ENCODE results near the gene ZNF571.
A peak's percentile ranks its signal among the peaks of the same experiment; 100 is the strongest.

Gene ZNF571

DNA sequence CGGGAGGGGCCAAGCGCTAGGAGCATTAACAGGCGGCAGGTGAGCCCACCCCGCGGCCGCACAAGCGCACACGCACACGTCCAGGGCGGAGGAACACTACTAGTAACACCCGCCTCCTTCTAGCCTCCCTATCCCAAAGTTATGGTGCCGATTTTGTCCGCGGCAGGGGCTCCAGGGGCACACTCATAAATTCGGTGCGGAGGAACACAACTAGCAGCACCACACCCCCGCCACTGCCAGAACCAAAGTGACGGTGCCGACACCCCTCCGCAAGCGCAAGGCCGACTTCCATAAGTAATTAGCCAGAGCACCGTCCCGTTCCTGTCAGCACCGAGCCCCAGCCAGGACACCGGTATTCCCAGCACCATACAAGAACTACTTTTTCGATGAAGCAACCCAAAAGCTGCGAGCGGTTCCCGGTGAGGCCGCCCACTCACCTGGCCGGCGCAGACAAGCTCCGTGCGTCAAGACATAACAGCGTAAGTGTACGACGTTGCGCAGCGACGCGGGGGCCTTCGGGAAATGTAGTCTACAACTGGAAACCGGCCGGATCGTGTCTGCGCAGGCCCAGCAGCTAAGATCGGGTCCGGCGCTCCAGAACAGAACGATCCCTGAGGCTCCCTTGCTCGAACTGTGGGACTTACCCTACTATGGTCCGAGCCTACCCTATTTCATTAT lies at the start of gene ZNF571, which contains the start of gene ZNF540:
ZNF571 (minus strand) TSS at position 489 of the 678 bp plus-strand sequence. CDS start 8,116 bp downstream, outside the sequence.
ZNF540 (plus strand) TSS at position 573 of the 678 bp plus-strand sequence. CDS start 3,572 bp downstream, outside the sequence.
- DNase-seq: peak; percentile 92

DNA sequence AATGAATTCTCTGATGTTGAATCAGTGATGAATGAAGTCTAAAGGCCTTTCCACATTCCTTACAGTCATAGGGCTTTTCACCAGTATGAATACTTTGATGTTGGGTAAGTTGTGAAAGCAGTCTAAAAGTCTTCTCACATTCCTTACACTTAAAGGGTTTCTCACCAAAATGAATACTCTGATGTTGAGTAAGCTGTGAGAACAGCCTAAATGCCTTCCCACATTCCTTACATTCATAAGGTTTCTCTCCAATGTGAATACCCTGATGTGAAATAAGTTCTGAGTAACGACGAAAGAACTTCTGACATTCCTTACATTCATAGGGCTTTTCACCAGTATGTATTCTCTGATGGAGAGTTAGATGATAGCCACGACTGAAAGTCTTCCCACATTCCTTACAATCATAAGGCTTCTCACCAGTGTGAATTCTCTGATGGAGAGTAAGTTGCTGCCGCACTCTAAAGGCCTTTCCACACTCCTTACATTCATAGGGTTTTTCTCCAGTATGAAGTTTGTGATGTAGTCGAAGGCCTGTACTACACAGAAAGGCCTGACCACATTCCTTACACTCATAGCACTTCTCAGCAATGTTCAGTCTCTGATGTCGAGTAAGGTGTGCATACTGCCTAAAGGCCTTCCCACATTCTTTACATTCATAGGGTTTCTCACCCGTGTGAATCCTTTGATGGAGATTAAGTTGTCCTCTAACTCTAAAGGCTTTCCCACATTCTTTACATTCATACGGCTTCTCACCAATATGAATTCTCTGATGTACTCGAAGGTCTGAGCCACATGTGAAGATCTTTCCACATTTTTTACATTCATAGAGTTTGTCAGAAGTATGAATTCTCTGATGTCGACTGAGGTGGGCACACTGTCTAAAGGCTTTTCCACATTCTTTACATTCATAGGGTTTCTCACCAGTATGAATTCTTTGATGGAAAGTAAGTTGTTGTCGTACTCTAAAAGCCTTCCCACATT lies 40.8 kb upstream of the ZNF571 start:
- no peak for DNase-seq

DNA sequence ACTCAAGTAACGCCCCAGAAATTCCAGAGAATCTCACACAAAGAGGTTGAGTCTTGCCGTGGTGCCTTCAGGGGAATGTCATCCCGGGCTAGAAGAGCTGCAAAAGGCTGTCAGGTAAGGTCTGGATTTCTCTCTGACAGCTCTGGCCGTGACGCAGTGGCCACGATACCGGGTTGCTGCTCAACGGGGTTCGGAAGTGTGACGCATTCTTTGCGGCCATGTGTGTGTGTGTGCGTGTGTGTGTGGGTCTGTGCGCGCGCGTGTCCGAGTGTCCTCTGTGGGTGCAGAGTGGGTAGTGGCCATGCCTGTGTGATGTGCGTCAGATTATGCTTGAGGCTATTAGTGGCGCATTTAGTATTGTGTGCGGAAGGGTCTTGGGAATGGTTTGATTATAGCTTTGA lies 390 bp upstream of the ZNF571 start:
- DNase-seq: peak; percentile 32

DNA sequence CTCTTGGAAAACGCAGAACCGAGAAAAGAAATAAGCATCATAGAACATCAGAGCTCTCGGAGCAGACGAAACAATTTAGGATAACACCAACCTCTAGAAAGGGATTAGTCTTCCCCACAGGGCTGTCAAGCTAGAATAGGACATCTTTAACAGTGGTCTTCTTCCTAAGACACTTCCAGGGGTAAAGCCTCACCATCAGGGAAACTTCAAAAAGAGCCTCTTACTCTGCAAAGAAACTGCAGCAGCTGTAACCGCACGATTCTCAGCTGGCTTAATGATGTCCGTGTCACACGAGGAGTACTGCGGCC lies 642 bp downstream of the ZNF571 start:
- no peak for DNase-seq

DNA sequence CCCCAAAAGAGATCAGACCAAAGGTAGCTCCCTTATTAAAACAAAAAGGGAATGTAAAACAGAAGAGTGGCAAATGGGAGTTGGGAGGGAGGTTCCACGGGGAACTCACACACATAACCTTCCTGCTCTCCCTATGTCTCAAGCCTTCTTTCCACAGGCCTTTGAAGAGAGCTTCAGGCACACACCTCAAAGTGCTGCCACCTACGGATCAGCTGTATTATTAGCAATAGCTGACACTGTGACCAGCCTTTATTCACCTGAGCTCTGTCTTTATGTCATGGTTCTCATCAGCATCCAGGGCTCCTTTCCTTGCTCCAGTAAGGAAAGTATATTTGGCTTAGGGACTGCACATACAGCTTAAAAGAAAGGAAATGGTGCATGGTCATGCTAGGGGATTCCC lies 11.3 kb downstream of the ZNF571 start:
- no peak for DNase-seq

DNA sequence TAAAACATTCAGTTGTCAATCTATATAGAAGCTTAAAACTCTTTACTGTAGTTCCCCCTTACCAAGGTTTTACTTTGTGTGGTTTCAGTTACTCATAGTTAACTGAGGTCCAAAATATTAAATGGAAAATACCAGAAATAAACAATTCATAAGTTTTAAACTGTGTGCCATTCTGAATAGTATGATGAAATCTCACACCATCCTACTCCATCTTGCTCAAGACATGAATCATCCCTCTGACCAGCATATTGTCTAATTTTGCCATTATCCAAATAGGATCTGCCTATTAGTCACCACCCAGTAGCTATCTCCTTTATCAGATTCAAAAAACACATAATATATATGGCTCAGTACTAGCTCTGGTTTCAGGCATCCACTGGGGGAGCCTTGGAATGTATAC lies 22.4 kb downstream of the ZNF571 start:
- DNase-seq: no peak

DNA sequence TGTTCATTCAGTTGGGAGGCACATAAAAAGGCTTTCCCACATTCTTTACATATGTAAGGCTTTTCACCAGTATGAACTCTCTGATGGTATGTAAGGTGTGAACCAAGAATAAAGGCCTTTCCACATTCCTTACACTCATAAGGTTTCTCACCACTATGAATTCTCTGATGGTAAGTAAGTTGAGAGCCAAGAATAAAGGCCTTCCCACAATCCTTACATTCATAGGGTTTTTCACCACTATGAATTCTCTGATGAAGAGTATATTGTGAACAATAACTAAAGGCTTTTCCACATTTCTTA lies 29.3 kb downstream of the ZNF571 start:
- no peak for DNase-seq

DNA sequence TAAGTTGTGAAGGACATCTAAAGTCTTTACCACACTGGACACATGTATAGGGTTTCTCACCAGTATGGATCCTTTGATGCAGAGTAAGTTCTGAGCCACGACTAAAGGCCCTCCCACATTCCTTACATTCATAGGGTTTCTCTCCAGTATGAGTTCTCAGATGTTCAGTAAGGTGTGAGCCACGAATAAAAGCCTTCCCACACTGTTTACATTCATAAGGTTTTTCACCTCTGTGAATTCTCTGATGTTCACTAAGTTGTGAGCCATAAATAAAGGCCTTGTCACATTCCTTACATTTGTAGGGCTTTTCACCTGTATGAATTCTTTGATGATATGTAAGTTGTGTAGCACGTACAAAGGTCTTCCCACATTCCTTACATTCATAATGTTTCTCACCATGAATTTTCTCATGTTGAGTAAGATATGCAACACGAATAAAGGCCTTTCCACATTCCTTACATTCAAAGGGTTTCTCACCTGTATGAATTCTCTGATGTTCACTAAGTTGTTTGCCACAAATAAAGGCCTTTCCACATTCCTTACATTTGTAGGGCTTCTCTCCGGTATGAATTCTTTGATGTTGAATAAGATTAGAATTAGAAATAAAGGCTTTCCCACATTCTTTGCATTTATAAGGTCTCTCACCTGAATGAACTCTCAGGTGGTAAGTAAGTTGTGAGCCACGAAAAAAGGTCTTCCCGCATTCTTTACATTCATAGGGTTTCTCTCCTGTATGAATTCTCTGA lies 29.8 kb downstream of the ZNF571 start:
- no peak for DNase-seq

DNA sequence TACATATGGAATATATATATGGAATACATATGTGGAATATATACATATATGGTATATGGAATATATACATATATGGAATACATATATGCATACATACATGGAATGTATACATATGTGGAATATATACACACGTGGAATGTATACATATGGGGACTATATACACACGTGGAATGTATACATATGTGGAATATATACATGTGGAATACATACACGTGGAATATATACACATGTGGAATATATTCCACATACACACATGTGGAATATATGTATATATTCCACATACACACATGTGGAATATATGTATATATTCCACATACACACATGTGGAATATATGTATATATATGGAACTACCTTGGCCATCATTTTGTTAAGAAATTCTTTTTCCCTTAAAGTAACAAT lies 31.1 kb downstream of the ZNF571 start:
- no peak for DNase-seq

DNA sequence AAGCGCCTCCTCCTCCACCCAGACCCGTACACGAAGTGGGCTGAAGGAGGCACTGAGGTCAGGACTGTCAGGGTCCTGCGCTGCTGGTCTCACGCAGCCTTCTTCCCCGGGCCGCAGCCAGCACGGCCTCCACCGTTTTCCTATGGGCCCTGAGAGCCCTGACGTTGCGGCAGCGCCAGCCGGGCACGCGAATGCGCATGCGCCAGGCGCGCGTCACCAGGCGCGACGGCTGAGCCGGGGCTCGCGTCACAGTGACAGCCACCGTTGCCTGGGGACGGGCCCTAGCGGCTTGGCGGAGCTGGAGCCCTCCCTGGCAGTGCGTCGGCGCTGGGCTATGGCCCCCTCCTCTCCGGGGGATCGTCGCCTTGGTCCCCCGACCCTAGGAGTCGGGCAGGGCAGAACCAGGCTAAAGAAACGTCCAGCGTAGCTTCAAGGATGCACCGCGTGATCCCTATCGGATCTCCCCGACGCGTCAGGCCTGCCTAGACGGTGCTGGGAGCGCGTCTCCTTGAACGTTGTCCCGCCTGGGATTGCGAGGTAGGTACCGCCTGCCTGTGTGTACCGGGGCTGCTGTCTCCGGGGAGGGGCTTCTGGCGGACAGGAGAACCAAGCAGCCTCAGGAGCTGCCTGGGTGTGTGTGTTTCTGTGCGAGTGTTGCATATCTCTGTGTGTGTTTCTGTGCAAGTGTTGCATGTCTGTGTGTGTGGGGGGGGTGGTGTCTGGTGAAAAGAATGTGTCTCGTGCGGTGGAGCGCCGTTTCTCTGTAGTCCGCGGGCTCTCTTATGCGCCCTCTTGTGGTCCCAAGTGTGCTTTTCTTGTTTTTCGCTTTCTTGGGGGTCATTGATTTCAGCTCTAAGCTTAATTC lies 43.2 kb downstream of the ZNF571 start:
- peak; percentile 60 for DNase-seq

DNA sequence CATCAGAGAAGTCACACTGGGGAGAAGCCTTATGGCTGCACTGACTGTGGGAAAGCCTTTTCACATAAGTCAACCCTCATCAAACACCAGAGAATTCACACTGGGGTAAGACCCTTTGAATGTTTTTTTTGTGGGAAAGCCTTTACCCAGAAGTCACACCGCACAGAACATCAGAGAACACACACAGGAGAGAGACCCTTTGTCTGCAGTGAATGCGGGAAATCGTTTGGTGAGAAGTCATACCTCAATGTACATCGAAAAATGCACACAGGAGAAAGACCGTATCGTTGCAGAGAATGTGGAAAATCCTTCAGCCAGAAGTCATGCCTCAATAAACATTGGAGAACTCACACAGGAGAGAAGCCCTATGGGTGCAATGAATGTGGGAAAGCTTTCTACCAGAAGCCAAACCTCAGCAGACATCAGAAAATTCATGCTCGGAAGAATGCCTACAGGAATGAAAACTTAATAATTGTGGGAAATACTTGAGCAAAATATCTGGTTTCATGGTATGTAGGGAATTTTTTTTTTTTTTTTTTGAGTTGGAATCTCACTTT lies 57.1 kb downstream of the ZNF571 start:
- DNase-seq: no peak

DNA sequence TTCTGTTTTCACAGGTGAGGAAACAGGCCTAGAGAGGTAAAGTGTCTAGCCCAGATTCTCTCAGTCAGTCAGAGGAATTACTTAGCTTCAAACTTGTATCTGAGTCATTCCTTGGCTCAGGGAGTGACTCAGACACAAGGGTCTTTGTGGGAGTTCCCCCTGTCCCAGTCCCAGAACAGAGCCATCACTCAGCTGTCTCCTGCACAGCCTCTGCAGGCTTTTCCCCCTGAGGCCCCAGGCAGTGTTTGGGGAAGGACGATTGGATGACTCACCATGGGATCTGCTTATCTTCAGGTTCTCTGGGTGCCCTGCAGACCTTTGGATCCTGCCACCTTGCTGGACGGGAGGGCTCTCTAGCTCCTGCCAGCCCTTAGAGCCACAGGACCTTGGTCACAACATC lies 74.7 kb downstream of the ZNF571 start:
- DNase-seq: no peak

Data from activated CD4-positive, alpha-beta T cell treated with anti-CD3 and anti-CD28 coated beads, Interleukin-2, amount 50 U/mL, for 16 hours (primary cell).